NT2/D1 (cell line): ENCODE measurements around the gene PLA2G4D.

Experiments
- DNase-seq: peaks from one replicate; pipeline ENCODE4 v3.0.0-alpha.2; 2011; ENCODE audit warnings: low read depth, low spot score
- H3K27me3 ChIP-seq: 2 replicates; pipeline ENCODE4 v1.6.0; 2011; ENCODE audit warnings: mild to moderate bottlenecking; ENCODE audit not compliant: insufficient read length, insufficient read depth
- H3K36me3 ChIP-seq: 2 replicates; pipeline ENCODE4 v1.6.1; 2011; ENCODE audit warnings: mild to moderate bottlenecking, low read length, mixed read lengths; ENCODE audit not compliant: insufficient read depth, insufficient read length
- H3K4me1 ChIP-seq: 2 replicates; pipeline ENCODE4 v1.5.1; 2011; ENCODE audit not compliant: insufficient read depth, insufficient read length
- H3K4me3 ChIP-seq: 2 replicates; pipeline ENCODE4 v1.5.1; 2011; ENCODE audit warnings: low read depth; ENCODE audit not compliant: insufficient read length
- H3K9ac ChIP-seq: 2 replicates; pipeline ENCODE4 v1.6.0; 2011; ENCODE audit warnings: low read depth; ENCODE audit not compliant: insufficient read length
- H3K9me3 ChIP-seq: 2 replicates; pipeline ENCODE4 v1.5.1; 2011; ENCODE audit warnings: mild to moderate bottlenecking, low read length; ENCODE audit not compliant: insufficient read depth
- SUZ12 ChIP-seq: IDR thresholded peaks from 2 replicates; pipeline ENCODE4 v1.6.1; 2011; ENCODE audit not compliant: insufficient read length, insufficient read depth; ENCODE audit errors: extremely low read depth
- YY1 ChIP-seq: IDR thresholded peaks from 2 replicates; pipeline ENCODE4 v1.6.1; 2011; ENCODE audit not compliant: insufficient read length, insufficient read depth
- ZNF274 ChIP-seq: IDR thresholded peaks from 2 replicates; pipeline ENCODE4 v1.6.1; 2011; ENCODE audit warnings: mild to moderate bottlenecking, low read depth, low read length

Gene PLA2G4D

GRCh38 chr15:42138968-42139386, 44.6 kb upstream of the PLA2G4D start:
- Histone ChIP-seq H3K4me1 (no peaks in the 10 kb centered on the region), H3K27me3 (no peaks in the 10 kb centered on the region), H3K9ac (no peak overlapping the region), H3K9me3 (peaks cover 18% of the 10 kb centered on the region; the same call in 1 of the 2 replicates), H3K36me3 (no peaks in the 10 kb centered on the region), H3K4me3 (no peak overlapping the region)
- TF ChIP-seq SUZ12 (no peak), YY1 (no peak), ZNF274 (no peak)
- no peak for DNase-seq

GRCh38 chr15:42138411-42138810, 44.0 kb upstream of the PLA2G4D start:
- no peaks in the 10 kb centered on the region for H3K4me1 ChIP-seq

GRCh38 chr15:42137461-42138261, 43.3 kb upstream of the PLA2G4D start:
- DNase-seq: no peak
- Histone ChIP-seq H3K4me3 (no peak overlapping the region), H3K4me1 (no peaks in the 10 kb centered on the region), H3K9ac (no peak overlapping the region), H3K27me3 (no peaks in the 10 kb centered on the region), H3K9me3 (peaks cover 18% of the 10 kb centered on the region; the same call in 1 of the 2 replicates), H3K36me3 (no peaks in the 10 kb centered on the region)
- no peak for TF ChIP-seq YY1
- no peak for TF ChIP-seq SUZ12
- no peak for TF ChIP-seq ZNF274

More at GRCh38 chr15:42138411-42138810, 44.0 kb upstream of the PLA2G4D start:
- peaks cover 18% of the 10 kb centered on the region; the same call in 1 of the 2 replicates for H3K9me3 ChIP-seq
- no peaks in the 10 kb centered on the region for H3K27me3 ChIP-seq
- H3K9ac ChIP-seq: no peak overlapping the region
- no peak for DNase-seq
- H3K36me3 ChIP-seq: no peaks in the 10 kb centered on the region
- no peak overlapping the region for H3K4me3 ChIP-seq
- TF ChIP-seq SUZ12 (no peak), ZNF274 (no peak), YY1 (no peak)

GRCh38 chr15:42136513-42136912, 42.2 kb upstream of the PLA2G4D start:
- TF ChIP-seq YY1 (no peak), ZNF274 (no peak), SUZ12 (no peak)
- DNase-seq: no peak

GRCh38 chr15:42135351-42135750, 41.0 kb upstream of the PLA2G4D start:
- no peaks in the 10 kb centered on the region for H3K27me3 ChIP-seq
- peaks cover 18% of the 10 kb centered on the region; the same call in 1 of the 2 replicates for H3K9me3 ChIP-seq
- H3K9ac ChIP-seq: no peak overlapping the region
- H3K4me3 ChIP-seq: no peak overlapping the region
- H3K36me3 ChIP-seq: no peaks in the 10 kb centered on the region
- DNase-seq: no peak
- H3K4me1 ChIP-seq: peaks cover 3% of the 10 kb centered on the region
- TF ChIP-seq SUZ12: no peak
- no peak for TF ChIP-seq ZNF274
- no peak for TF ChIP-seq YY1

More at GRCh38 chr15:42136513-42136912, 42.2 kb upstream of the PLA2G4D start:
- Histone ChIP-seq H3K36me3 (no peaks in the 10 kb centered on the region), H3K9ac (no peak overlapping the region), H3K9me3 (peaks cover 18% of the 10 kb centered on the region; the same call in 1 of the 2 replicates), H3K4me1 (peaks cover 3% of the 10 kb centered on the region), H3K4me3 (no peak overlapping the region), H3K27me3 (no peaks in the 10 kb centered on the region)

DNA sequence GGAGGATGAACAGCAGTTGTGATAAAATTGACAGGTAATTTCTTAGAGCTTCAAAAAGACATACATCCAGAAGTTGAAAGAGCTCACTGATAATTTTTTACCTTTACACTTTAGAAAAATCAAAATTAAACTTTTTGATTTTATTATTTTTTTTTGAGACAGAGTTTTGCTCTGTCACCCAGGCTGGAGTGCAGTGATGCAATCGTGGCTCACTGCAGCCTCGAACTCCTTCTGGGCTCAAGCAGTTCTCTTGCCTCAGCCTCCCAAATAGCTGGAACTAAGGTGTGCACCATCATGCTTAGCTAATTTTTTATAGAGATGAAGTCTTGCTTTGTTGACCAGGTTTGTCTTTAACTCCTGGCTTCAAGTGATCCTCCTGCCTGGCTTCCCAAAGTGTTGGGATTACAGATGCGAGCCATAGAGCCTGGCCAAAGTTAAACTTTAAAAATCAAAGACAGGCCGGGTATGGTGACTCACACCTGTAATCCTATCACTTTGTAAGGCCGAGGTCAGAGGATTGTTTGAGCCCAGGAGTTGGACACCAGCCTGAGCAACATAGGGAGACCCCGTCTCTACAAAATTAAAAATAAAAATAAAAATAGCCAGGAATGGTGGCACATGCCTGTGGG, 40.4 kb upstream of the PLA2G4D start:
- Histone ChIP-seq H3K9me3 (peaks cover 16% of the 10 kb centered on the region; the same call in 1 of the 2 replicates), H3K4me3 (no peak overlapping the region), H3K27me3 (no peaks in the 10 kb centered on the region), H3K9ac (no peak overlapping the region), H3K4me1 (peaks cover 3% of the 10 kb centered on the region), H3K36me3 (no peaks in the 10 kb centered on the region)
- TF ChIP-seq ZNF274 (no peak), SUZ12 (no peak), YY1 (no peak)
- DNase-seq: no peak
